ENCODE results near the gene HEATR9.
"Not testable (repeated sequence)": the region's sequence is repeated elsewhere in the genome, so short reads cannot be mapped to it uniquely, and the experiment has no call there.

The HEATR9 gene, protein sequence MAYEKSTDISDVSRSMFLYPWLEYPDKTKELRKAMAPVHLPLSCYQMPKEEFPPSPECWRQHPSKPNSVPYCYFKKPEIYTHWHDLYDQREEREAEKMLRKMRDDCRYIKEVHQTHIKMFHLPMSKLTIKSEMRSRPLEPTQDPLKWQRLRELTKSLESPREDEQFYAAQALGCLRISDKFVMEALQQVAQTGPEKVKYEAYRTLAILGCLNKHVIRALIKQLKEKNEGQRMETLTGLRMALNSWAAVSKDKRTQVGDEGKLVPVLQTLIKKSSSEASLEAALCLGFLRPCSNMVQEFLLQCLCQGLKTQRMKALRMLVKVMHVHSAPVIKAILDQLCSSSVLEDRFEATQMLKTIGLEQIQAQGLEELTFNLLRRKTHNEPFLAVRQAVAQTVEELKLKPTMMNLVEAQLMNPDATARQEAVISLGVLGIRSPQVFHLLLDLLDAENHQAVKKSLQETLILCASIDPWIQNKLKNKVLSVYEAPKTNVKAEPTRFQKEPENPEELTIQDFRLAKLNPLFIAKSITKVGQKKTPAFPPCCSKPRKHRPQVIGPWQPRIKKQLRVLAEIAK

DNA sequence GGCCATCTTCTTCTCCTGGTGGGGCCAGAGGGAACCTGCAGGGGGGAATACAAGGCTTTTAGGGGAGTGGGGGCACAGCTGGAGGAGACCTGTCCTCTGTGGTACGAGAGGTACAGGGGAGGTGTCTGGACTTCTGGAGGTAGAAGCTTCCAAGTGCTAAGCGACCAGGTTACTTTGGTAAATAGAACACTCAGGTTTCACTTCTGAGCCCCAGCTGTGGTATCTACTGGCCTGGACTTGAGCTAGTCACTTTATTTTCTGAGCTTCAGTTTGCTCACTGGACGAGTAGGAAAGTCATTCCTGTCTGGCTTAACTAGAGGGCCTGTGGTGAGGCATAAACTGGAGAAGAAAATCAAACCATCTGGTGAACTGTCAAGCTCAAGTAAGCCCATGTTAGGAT is at the start of gene HEATR9:
TSS of gene HEATR9 (minus strand) at position 155 of the 400 bp plus-strand sequence. CDS start at position 6, 149 bp downstream.
- no peak for DNase-seq (ENCODE audit: low spot score)

DNA sequence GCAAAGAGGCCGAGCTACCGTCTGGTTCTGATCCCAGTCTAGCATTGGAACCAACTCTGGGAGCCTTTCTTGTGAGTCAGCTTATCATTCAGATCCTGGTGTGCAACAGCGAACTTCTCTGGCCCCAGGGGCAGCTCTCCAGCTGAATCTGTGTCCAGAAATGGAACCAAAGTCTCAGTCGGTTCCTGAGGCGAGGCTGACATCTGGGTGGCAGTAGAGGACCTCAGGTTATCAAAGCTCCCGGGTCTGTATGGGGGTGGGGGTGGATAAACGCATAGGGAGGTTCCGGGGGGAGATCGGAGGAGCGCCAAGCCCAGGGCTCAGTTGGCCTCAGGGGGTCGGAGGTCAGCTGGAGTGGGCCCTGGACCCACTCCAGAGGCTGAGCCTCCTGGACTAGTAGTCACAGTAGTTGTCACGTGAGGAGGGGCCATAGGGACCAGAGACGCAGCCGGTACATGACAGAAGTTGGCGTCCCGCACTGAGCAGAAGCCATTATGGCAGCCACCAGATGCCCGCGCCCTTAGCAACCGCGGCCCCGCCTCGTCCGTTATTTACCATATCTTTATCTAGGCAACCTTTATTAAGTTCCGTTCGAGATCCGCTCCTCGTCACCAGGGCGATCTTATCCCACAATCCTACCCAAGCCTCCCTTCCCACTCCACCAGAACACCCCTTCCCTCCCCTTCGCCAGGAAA is 49.0 kb upstream of the HEATR9 start:
- no peak for DNase-seq (ENCODE audit: low spot score)

DNA sequence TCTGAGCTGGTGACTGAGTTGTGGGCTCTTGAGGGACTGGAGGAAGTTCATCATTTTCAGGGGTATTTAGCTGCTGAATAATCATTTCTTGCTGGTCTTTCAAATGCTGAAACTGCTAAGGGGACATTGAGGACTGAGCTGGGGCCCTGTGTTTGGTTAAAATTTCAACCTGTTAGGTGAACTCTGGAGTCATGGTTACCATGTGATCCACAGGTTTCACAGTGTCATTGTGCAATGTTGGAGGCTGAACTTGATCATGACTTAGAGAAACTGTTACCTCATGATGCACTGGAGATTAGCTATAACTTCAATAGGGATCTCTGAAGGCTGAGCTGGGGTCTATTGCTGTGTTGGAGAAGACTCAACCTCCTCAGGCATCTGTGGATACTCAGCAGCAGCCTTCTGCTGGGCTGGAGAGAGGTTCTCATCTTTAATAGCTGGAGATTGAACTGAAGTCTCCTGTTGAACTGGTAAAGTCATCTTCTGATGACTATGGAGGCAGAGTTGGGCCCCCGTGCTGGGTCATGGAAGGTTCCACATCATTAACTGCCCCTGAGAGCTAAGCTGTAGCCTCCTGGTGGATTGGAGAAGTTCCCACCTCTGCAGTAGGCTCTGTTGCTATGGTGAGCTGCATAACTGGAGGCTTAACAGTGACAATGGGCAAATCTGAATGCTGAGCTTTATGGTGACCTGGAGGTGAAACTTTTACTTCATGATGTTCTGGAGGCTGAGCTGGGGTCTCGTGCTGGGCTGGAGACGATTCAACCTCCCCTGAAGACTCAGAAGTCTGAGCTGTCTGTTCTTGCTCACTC is 46.7 kb upstream of the HEATR9 start:
- DNase-seq (ENCODE audit: low spot score): no peak

DNA sequence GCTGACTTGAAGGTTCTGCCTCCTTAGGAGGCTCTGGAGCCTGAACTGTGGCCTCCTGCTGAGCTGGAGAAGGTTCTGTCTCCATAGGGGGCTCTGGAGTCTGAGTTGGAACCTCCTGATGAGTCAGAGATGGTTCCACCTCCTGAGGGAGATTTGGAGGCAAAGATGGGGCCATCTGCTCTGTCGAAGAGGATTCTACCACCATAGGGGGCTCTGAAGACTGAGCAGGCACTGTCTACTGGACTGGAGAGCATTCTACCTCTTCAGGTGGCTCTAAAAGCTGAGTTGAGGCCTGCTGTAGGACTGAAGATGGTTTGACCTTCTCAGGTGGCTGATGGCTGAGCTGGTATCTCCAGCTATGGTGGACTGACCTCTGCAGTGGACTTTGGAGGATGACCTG is 45.7 kb upstream of the HEATR9 start:
- no peak for DNase-seq (ENCODE audit: low spot score)

DNA sequence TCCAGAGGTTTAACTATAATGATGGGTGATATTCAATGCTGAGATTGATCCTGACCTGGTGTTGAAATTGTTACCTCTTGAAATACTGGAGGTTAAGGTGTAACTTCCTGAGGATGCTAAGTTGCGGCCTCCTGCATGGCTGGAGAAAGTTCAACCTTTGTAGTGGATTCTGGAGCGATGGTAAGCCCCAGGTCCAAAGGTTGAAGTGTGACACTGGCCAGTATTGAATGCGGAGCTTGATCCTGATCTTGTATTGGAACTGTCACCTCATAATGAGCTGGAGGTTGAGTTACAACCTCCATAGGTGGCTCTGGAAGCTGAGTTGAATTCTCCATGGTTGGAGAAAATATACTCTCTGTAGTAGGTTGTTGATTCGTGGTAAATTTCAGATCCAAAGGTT is 44.9 kb upstream of the HEATR9 start:
- DNase-seq (ENCODE audit: low spot score): no peak

DNA sequence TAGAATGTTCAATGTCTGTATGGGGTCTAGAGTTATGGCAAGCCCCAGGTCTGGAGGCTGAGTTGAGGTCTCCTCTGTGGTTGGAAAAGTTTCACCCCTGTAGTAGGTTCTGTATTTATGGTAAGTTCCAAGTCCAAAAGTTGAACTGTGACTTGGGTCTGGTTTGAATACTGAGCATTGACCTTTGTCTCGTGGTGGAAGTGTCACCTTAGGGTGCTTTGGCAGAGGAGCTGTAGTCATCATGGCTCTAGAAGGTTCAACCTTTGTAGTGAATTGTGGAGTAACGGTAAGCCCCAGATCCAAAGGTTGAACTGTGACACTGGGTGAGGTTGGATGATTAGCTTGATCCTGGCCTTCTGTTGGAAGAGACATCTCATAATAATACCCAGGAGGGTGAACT is 44.3 kb upstream of the HEATR9 start:
- DNase-seq (ENCODE audit: low spot score): no peak

DNA sequence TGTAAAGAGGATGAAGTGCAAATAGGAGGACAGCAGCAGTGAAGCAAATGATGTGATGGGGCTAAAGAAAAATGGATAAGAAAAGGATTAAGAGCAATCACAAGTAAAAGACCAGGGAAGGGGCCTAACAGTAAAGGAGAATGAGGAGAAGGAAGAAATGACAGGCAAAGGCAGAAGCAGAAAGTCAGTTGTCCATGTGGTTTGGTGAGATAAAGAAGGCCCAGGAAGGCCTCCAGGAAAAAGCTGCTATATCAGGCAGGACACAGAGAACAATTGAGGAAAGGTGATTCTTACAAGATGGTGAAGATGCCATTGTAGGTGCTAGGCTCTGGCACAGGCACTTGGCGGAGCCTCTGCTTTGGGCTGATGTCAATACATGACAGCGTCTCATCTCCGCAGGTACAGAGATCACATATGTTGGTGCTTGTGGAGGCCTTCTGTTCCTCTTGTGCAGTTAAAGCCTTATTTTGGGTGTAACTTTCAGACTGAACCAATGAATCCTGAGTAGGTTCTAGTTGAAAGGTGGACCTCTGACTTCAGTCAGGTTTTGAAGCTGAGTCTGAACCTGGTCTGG is 43.7 kb upstream of the HEATR9 start:
- DNase-seq (ENCODE audit: low spot score): no peak

DNA sequence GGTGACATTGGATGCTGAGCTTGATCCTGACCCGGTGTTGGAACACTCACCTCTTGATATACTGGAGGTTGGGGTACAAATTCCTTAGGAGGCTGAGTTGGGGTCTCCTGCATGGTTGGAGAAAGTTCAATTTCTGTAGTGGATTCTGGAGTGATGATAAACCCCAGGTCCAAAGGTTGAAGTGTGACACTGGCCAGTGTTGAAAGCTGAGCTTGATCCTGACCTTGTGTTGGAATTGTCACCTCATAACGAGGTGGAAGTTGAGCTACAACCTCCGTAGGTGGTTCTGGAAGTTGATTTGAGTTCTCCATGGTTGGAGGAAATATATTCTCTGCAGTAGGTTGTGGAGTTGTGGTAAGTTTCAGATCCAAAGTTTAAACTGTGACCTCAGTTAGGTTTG is 40.7 kb upstream of the HEATR9 start:
- DNase-seq (ENCODE audit: low spot score): no peak

DNA sequence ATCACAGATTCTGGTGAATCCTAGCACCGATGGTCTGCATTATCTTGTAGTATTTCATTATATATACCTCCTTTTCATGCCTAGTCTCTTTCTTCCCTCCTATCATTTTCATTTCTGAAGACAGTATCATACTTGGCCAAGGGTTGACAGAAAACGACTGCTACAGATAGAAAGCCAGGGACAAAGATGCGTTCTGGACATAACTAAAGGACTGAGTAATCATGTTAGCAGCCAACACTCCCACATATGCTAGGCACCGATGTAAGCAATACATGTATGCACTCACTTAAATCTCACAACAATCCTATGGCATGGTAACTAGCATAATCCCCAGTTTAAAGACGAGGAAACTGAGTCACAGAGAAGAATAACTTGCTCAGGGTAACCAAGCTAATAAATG is 39.0 kb upstream of the HEATR9 start:
- no peak for DNase-seq (ENCODE audit: low spot score)

DNA sequence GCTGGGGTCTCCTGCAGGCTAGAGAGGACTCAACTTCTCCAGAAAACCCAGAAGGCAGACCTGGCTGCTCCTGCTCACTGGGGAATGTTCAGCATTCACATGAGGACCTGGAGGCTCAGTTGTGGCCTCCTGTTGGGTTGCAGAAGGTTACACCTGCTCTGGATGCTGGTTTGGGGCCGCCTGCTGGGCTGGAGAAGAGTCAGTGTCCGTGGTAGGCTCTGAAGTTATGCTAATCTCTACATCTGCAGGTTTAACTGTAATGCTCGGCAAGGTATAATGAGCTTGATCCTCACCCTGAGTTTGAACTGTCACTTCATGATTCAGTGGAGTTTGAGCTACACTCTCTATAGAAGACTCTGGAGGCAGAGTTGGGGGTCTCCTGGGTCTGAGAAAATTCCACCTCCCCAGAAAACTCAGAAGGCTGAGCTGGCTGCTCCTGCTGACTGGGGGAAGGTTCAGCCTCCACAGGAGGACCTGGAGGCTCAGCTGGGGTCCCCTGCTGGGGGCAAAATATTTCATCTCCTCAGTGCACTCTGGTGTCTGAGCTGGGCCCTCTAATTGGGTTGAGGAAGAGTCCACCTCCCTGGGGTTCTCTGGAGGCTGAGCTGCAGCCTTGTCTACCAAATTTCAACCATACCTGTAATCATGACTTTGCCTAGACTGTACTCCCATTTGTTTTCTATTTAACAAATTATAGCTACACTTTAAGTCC is 38.4 kb upstream of the HEATR9 start:
- DNase-seq (ENCODE audit: low spot score): no peak

DNA sequence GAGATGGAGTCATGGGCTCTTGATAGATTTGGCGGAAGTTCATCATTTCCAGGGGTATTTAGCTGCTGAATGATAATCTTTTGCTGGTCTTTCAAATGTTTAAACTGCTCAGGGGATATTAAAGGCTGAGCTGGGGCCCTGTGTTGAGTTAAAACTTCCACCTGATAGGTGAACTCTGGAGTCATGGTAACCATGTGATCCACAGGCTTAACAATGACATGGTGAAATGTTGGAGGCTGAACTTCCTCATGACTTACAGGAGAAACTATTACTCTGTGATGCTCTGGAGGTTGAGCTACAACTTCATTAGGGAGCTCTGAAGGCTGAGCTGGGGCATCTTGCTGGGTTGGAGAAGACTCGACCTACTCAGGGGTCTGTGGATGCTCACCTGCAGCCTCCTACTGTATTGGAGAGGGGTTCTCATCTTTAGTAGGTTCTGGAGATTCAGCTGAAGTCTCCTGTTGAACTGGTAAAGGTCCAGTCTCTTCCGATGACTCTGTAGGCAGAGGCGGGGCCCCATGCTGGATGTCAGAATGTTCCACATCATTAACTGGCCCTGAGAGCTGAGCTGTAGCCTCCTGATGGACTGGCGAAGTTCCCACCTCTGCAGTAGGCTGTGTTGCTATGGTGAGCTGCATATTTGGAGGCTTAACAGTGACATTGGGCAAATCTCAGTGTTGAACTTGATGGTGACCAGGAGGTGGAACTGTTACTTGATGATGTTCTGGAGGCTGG is 37.7 kb upstream of the HEATR9 start:
- no peak for DNase-seq (ENCODE audit: low spot score)

DNA sequence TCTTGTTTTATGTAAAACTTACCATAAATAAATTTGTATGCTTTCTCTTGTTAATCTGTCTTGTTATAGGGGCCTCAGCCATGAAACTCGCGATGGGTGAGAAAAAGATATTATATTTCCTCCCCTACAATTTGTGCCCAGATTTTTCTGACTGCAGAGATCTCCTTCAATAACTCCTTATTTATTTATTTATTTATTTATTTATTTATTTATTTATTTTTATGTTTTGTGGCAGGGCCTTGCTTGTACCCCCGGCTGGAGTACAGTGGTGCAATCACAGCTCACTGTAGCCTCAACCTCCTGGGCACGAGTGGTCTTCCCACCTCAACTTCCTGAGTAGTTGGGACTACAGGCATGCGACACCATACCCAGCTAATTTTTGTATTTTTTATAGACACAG is 34.8 kb upstream of the HEATR9 start:
- no peak for DNase-seq (ENCODE audit: low spot score)

DNA sequence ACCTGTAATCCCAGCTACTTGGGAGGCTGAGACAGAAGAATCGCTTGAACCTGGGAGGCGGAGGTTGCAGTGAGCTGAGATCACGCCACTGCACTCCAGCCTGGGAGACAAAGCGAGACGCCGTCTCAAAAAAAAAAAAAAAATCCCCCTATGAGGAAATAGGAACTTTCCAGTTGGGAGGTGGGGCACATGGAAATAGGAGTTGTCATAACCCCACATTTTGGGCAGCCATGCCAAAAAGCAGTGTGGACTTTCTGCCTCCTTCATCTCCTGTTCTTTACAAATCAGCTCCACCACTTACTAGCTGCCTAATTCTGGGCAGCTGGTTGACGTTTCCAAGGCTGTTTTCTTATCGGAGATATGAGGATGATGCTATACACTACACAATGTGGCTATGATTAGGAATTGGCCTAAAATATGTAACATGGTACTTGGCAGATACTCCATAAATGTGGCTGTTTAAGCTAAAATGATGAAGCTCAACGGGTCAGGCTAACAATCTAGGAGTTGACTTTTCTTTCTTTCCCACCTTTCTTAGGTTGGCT is 33.0 kb upstream of the HEATR9 start:
- DNase-seq (ENCODE audit: low spot score): no peak

DNA sequence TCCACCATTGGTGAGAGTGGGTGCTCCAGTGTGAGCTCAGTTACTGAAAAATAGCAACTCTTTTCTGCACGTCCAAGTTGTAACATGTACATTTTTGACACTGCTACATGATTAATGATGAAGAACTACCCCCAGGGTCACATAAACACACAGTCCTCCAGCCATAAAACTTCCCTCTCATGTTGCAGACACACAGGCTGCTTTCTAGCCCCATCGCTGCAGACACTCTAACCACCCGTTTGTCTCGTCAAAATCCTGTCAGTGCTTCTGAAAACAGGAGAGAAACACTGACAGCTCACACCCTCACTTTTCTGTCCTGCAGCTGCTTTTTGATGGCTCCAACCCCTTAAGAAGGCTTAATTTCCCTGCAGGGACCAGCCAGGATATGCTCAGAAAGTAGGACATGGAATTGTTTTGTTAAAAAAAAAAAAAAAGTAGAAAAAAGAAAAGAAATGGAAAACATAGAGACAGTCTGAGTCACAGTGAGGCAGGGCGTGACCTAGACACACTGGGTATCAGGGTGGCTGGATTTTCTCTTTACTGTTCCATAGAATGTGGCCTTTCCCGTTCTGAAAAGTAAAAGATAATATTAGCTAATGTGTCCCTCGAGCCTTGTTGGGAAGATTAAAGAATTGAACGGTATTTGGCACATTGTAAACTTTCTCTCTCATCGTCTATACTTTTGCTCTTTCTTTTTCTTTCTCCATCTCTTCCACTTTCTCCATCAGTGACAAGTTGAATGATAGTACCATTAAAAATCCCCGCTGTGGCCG is 32.2 kb upstream of the HEATR9 start:
- DNase-seq (ENCODE audit: low spot score): no peak

DNA sequence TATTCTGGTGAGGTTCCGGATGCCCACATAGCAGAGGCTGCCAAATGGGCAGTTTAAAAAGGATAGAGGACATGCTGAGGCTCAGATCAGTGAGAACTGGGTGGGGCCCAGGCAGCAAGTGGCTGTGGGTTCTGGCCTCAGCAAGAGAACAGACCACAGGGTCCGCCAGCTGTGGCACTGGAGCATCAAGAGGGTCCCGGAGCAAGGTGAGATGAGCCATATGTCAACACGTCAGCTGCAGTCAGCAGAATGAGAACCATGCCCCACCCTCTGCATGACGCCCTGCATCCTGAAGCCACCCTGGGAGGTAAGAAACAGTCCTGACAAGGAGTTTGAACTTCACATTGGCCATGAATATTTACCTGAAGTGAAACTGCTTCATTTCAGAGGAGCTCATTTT is 31.6 kb upstream of the HEATR9 start:
- no peak for DNase-seq (ENCODE audit: low spot score)

DNA sequence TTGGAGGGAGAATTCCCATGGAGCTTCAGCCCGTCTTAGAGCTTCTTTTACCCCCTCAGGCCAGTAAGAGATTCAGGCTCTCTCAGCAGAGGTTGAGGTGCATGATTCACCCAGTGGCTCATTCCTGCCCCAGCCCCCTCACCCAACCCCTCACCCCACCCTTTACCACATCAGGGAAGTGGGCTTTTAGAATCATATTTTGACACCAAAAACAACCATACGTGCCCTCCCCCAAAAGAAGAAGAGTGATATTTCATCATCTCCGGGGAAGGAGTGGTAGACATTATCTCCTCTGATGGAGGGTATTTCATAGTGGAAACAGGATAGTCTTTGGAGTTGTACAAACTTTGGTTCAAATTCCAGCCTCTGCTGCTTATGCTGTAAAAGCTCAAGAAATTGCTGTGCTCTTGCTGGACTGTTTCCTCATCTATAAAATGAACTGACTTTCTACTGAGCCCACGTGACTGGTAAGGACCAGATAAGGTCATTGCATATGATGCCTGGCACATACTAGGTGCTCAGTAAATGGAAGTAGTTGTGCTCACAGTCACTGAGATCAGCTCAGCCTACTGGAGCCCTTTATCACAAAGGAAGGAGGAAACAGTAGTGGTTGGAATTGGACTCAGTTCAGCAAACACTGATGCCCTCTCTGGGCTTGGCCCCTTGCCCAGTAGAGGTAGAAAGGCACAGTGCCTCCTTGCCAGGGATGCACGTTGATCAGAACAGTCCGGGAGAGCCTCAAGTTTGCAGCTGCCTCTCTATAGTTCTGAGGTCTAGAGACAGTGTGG is 29.8 kb upstream of the HEATR9 start:
- no peak for DNase-seq (ENCODE audit: low spot score)

DNA sequence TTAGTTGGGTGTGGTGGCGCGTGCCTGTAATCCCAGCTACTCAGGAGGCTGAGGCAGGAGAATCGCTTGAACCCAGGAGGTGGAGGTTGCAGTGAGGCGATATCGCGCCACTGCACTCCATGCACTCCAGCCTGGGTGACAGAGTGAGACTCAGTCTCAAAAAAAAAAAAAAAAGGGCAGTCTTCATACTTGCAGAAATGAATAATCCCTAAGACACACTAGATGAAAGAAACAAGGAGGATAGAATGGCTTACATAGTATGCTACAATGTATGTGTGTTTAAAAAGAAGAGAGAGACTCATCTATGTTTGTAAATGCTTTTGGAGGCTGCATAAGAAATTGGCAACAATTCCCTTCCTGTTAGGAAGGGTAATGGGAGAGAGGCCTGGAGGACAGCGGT is 29.1 kb upstream of the HEATR9 start:
- not testable (repeated sequence) for DNase-seq (ENCODE audit: low spot score)

DNA sequence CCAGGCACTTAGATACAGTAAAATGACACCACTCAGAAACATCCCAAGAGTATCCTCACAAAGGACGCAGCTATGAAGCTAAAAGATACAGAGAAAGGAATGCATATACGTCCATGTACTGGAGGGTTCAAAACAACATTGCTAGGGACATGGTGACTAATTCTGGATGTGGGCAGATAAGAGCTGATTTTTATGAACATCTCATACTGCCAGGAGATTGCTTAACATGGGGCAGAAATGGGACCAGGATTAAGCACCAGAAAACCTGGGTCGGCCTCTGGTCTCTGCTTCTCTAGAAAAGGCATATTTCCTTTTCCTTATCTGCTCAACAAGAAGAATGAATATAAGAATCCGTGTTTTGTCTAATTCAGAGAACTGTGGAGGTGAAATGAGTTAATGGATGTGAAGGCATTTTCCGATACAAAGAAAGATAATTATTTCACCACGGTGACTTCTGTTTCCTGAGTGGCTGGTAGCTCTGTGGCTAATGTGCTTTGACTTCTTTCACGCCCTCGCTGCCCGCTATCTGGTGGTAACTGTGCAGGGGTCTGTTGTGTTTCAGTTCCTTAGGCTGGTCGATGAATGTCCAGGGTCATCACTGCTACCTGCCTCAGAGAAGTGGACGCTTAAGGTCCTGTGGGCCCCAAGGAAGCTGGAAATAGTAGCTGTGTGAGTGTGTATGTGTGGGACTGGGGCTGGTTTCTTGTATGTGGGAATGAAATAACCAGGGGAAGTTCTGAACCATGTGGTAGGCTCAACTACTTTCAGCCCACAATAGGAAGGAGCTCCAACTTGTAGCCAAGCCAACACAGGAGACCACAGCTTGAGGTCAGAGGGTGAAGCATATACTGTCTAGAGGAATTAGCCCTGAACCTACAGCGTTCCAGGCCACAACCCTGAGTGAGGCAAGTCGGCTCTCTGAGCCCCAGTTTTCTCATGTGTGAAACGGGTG is 27.2 kb upstream of the HEATR9 start:
- DNase-seq (ENCODE audit: low spot score): no peak

All from germinal center (tissue), 1 donor.